Natural killer cell (primary cell): ENCODE results near the gene TTLL6. TPM values are rescaled to one million over a fixed set of nuclear protein-coding genes. Genes with fewer than 3 reads are reported as not detected.

Experiments used
- ATAC-seq, 3 donors: fragments of 150-1000 bp in 2 of 3; fragments of 200-7000 bp in 1 of 3; cut with Tn5 transposase; 1 replicate in 1 of 3; 2 replicates in 2 of 3; pipeline ENCODE4 v1.10.0; 2021; ENCODE audit warnings: mild to moderate bottlenecking in 2 of 3, moderate library complexity in 2 of 3
- DNase-seq, 2 donors: peaks; one replicate each; pipeline versions ENCODE4 v3.0.0 to v3.0.0-alpha.2; 2013 to 2021; ENCODE audit warnings: mixed read lengths in 1 of 2
- H3K27ac ChIP-seq: one replicate; pipeline ENCODE4 v1.5.1; 2013; ENCODE audit warnings: mild to moderate bottlenecking, low read length
- H3K27me3 ChIP-seq: one replicate; pipeline ENCODE4 v1.6.1; 2013; ENCODE audit warnings: low read length; ENCODE audit not compliant: control insufficient read depth, insufficient read depth
- H3K36me3 ChIP-seq: one replicate; pipeline ENCODE4 v1.6.1; 2013; ENCODE audit warnings: low read length; ENCODE audit not compliant: control insufficient read depth, insufficient read depth
- H3K4me1 ChIP-seq: one replicate; pipeline ENCODE4 v1.6.1; 2013; ENCODE audit warnings: low read length; ENCODE audit not compliant: control insufficient read depth, insufficient read depth
- H3K4me3 ChIP-seq: one replicate; pipeline ENCODE4 v1.5.1; 2013; ENCODE audit warnings: low read length
- H3K9me3 ChIP-seq: one replicate; pipeline ENCODE4 v1.6.1; 2013; ENCODE audit warnings: low read length; ENCODE audit not compliant: control insufficient read depth, insufficient read depth
- H3K27ac Mint-ChIP-seq, 2 donors: one replicate each; pipeline ENCODE4 v1.8.0; 2022; ENCODE audit warnings: mild to moderate bottlenecking in 2 of 2, mixed read lengths in 2 of 2, moderate library complexity in 1 of 2
- H3K27me3 Mint-ChIP-seq, 2 donors: one replicate each; pipeline ENCODE4 v1.8.0; 2022; ENCODE audit warnings: low read depth in 2 of 2, mixed read lengths in 2 of 2
- H3K36me3 Mint-ChIP-seq: one replicate; pipeline ENCODE4 v1.8.0; 2022; ENCODE audit warnings: mixed read lengths
- H3K4me1 Mint-ChIP-seq, 2 donors: one replicate each; pipeline ENCODE4 v1.8.0; 2022; ENCODE audit warnings: mixed read lengths in 2 of 2
- H3K4me3 Mint-ChIP-seq: one replicate; pipeline ENCODE4 v1.8.0; 2022; ENCODE audit warnings: mild to moderate bottlenecking, moderate library complexity, mixed read lengths
- H3K9me3 Mint-ChIP-seq, 2 donors: one replicate each; pipeline ENCODE4 v1.8.0; 2022; ENCODE audit warnings: mixed read lengths in 2 of 2
- CTCF ChIP-seq: fragments of 200-600 bp; IDR thresholded peaks from one replicate; pipeline ENCODE4 v1.8.0; 2022; ENCODE audit warnings: antibody characterized with exemption
- WGBS: methylation state at CpG from one replicate; pipeline ENCODE4 v1.1.7; 2013; ENCODE audit warnings: missing lambda C conversion rate; ENCODE audit not compliant: insufficient coverage; 5-methylcytosine and 5-hydroxymethylcytosine counted together
- intact Hi-C: fragments of 100-400 bp; cut with micrococcal nuclease; formaldehyde crosslinking; loops from one replicate; pipeline ENCODE4 v1.14.2; 2022
- total RNA-seq, 4 donors: library from RNA; stranded (reverse); fragments of 120-200 nt in 1 of 4; gene quantifications; one replicate each; pipeline versions ENCODE4 v1.2.3 to v1.2.4, GENCODE V29; 2013 to 2022

The TTLL6 gene
- total RNA-seq, 3 donors from 2014 or later (not counting 1 experiment from before 2014, with no cell fraction given), result not detected

GRCh38 chr17:48856122-48856821 is 39.2 kb upstream of the TTLL6 start:
- Mint-ChIP-seq H3K27ac (no peak overlapping the region), H3K9me3 (no peaks in the 10 kb centered on the region), H3K4me1 (peaks cover 0 to 4% of the 10 kb centered on the region in 2 donors), H3K4me3 (no peak overlapping the region), H3K27me3 (no peaks in the 10 kb centered on the region), H3K36me3 (peaks cover 31% of the 10 kb centered on the region)
- no peak overlapping the region for H3K27ac ChIP-seq
- no peaks in the 10 kb centered on the region for H3K9me3 ChIP-seq
- H3K4me1 ChIP-seq, result no peaks in the 10 kb centered on the region
- no peak for DNase-seq
- intact Hi-C loops, result no loop called here
- no peak for TF ChIP-seq CTCF
- H3K4me3 ChIP-seq, result no peak overlapping the region
- WGBS, result 78% methylated on average over 2 of the region's 3 CpGs
- no peaks in the 10 kb centered on the region for H3K27me3 ChIP-seq
- H3K36me3 ChIP-seq, result peaks cover 66% of the 10 kb centered on the region
- no peak for ATAC-seq

GRCh38 chr17:48854774-48855476 is 37.9 kb upstream of the TTLL6 start:
- Mint-ChIP-seq H3K4me1 (peaks cover 5 to 10% of the 10 kb centered on the region in 2 donors), H3K9me3 (no peaks in the 10 kb centered on the region), H3K4me3 (no peak overlapping the region), H3K36me3 (peaks cover 23% of the 10 kb centered on the region), H3K27ac (no peak overlapping the region), H3K27me3 (no peaks in the 10 kb centered on the region)
- peaks cover 62% of the 10 kb centered on the region for H3K36me3 ChIP-seq
- DNase-seq (no peak), ATAC-seq (no peak)
- H3K4me3 ChIP-seq, result no peak overlapping the region
- H3K9me3 ChIP-seq, result no peaks in the 10 kb centered on the region
- WGBS, result 82% methylated on average over 7 of the region's 7 CpGs
- intact Hi-C loops, result no loop called here
- no peaks in the 10 kb centered on the region for H3K27me3 ChIP-seq
- H3K4me1 ChIP-seq, result no peaks in the 10 kb centered on the region
- no peak for TF ChIP-seq CTCF
- H3K27ac ChIP-seq, result no peak overlapping the region

GRCh38 chr17:48850792-48851323 is 33.8 kb upstream of the TTLL6 start:
- DNase-seq, result peak in 1 of 2 donors; percentile 25
- intact Hi-C loops, result no loop called here
- no peaks in the 10 kb centered on the region for H3K27me3 Mint-ChIP-seq
- no peak overlapping the region for H3K4me3 Mint-ChIP-seq
- H3K9me3 ChIP-seq, result no peaks in the 10 kb centered on the region
- WGBS, result 100% methylated on average over 3 of the region's 4 CpGs
- ATAC-seq, result no peak
- peaks cover 37% of the 10 kb centered on the region for H3K36me3 Mint-ChIP-seq
- H3K27ac ChIP-seq, result no peak overlapping the region
- no peak overlapping the region for H3K4me3 ChIP-seq
- H3K27me3 ChIP-seq, result no peaks in the 10 kb centered on the region
- no peaks in the 10 kb centered on the region for H3K4me1 ChIP-seq
- H3K36me3 ChIP-seq, result peaks cover 70% of the 10 kb centered on the region
- no peak for TF ChIP-seq CTCF
- peaks cover 5 to 10% of the 10 kb centered on the region in 2 donors for H3K4me1 Mint-ChIP-seq
- peak overlapping the region in 1 of 2 donors; percentile 27 for H3K27ac Mint-ChIP-seq
- no peaks in the 10 kb centered on the region for H3K9me3 Mint-ChIP-seq
